ENCODE data around the gene ANKRD65. TPM values are rescaled to one million over a fixed set of nuclear protein-coding genes. Genes with fewer than 3 reads are reported as not detected.
"Not testable (repeated sequence)": the region's sequence is repeated elsewhere in the genome, so short reads cannot be mapped to it uniquely, and the experiment has no call there.

ANKRD65 gene
- total RNA-seq, 1 donor from 2014 or later: 21.5 TPM

DNA sequence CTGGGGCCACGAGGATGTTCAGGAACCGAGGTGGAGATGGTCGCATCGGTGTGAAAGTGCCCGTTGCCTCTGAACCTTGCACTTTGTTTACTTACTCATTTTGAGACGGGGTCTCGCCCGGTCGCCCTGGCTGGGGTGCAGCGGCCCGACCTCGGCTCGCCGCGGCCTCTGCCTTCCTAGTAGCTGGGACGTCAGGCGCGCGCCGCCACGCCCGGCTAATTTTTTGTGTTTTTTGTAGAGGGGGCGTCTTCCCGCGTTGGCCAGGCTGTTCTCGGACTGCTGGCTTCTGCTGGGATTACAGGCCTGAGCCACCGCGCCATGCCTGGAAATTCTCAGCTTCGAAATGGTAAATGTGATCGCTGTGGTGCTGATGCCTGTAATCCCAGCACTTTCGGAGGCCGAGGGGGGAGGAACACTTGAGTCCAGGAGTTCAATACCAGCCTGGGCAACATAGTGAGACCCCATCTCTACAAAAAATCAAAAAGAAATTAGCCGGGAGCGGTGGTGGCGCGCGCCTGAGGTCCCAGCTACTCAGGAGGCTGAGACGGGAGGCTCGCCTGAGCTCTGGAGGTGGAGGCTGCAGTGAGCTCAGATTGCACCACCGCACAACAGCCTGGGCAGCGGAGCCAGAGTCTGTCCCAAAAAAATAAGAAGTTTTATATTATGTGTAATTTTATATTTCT, 13.3 kb downstream of the ANKRD65 start:
- ATAC-seq (peak; percentile 4), DNase-seq (no peak)
- Histone ChIP-seq H3K27me3 (no peaks in the 10 kb centered on the region), H3K36me3 (peaks cover 29% of the 10 kb centered on the region), H3K4me1 (peaks cover 21% of the 10 kb centered on the region), H3K27ac (peak overlapping the region; percentile 90), H3K9me3 (no peaks in the 10 kb centered on the region), H3K4me3 (peak overlapping the region; percentile 99)
- TF ChIP-seq, protein P1, sequence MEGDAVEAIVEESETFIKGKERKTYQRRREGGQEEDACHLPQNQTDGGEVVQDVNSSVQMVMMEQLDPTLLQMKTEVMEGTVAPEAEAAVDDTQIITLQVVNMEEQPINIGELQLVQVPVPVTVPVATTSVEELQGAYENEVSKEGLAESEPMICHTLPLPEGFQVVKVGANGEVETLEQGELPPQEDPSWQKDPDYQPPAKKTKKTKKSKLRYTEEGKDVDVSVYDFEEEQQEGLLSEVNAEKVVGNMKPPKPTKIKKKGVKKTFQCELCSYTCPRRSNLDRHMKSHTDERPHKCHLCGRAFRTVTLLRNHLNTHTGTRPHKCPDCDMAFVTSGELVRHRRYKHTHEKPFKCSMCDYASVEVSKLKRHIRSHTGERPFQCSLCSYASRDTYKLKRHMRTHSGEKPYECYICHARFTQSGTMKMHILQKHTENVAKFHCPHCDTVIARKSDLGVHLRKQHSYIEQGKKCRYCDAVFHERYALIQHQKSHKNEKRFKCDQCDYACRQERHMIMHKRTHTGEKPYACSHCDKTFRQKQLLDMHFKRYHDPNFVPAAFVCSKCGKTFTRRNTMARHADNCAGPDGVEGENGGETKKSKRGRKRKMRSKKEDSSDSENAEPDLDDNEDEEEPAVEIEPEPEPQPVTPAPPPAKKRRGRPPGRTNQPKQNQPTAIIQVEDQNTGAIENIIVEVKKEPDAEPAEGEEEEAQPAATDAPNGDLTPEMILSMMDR (IDR thresholded peaks at IDR 0.05): no peak
- intact Hi-C loops (cut with DNase I): no loop called here

DNA sequence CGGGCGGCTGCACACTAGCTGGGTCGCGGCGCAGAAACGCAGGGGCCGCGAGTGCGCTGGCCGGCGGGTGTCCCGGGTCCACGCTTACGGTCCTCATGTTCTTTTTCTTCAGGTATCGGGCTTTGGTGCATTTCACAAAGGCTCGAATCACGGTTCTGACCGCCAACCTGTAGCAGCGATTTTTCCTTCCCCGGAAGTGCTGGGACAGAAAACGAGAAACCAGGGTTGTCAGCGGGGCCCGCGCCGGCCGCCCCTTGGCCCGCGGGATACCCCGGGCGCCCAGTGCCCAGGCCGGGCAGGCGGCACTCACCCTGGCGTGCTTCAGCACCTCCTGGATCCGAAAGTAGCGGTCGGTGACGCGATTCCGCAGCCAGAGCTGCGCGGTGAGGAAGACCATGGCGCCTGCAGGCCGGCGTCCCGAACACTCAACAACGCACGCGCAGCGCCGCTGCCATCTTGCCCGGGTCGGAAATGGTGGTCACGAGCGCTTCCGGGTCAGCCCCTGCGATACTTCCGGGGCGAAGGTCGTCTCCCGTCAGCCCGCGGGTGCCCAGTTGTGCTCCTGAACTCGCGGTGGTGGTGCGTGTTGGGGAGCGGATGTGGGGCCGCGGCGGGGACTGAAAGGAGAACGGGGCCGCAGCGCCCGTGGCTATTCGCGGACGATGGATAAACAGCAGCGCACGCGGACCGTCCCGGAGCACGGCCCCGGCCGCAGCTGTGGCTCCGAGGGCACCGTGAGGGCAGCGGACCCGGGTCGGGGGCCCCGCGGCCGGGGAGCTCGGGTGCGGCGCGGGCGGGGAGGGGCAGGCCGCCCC, 14.0 kb downstream of the ANKRD65 start, which contains the start of gene MRPL20:
Gene MRPL20, minus strand, starts transcription at position 473 of the 815 bp plus-strand sequence. Its CDS starts 76 bp downstream, at position 397.
- Histone ChIP-seq H3K4me1 (peaks cover 21% of the 10 kb centered on the region), H3K36me3 (peaks cover 37% of the 10 kb centered on the region), H3K9me3 (no peaks in the 10 kb centered on the region), H3K27me3 (no peaks in the 10 kb centered on the region), H3K4me3 (peak within 1 kb of the TSS; percentile 99), H3K27ac (peak within 1 kb of the TSS; percentile 90)
- TF ChIP-seq, protein P1 (IDR thresholded peaks at IDR 0.05): no peak
- peak; percentile 97 for DNase-seq
- peak; percentile 99 for ATAC-seq
- intact Hi-C loops (cut with DNase I): no loop called here

DNA sequence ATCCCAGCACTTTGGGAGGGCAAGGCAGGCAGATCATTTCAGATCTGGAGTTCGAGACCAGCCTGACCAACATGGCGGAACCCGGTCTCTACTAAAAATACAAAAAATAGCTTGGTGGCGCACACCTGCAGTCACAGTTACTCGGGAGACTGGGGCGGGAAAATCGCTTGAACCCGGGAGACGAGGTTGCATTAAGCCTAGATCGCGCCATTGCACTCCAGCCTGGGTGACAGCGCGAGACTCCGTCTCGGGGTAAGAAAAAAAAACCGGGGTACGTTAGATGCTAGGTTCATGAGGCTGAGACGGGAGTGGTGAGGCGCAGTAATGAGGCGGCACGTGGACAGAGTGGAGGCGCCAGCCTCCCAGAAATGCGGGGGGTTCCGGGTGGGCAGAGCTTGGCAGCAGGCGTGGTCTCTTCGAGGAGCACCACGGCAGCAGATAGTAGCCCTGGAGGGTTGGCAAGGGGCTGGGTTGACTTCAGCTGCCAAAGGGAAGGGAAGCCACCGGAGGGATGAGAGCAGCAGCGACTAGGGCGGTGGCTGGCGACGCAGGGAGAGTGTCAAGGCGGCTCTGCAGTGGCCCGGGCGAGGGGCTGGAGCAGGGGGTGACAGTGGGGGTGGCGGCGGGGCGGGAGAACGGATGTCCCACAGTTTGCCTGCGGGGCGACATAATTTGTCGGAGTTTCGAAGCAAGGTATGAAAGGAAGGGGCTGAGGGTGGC, 14.8 kb downstream of the ANKRD65 start:
- intact Hi-C loops (cut with DNase I): no loop called here
- H3K27me3 ChIP-seq: no peaks in the 10 kb centered on the region
- H3K27ac ChIP-seq: peak overlapping the region; percentile 90
- DNase-seq: no peak
- peak overlapping the region; percentile 99 for H3K4me3 ChIP-seq
- TF ChIP-seq, protein P1 (IDR thresholded peaks at IDR 0.05): no peak
- peaks cover 43% of the 10 kb centered on the region for H3K36me3 ChIP-seq
- H3K9me3 ChIP-seq: no peaks in the 10 kb centered on the region
- peaks cover 21% of the 10 kb centered on the region for H3K4me1 ChIP-seq
- no peak for ATAC-seq

DNA sequence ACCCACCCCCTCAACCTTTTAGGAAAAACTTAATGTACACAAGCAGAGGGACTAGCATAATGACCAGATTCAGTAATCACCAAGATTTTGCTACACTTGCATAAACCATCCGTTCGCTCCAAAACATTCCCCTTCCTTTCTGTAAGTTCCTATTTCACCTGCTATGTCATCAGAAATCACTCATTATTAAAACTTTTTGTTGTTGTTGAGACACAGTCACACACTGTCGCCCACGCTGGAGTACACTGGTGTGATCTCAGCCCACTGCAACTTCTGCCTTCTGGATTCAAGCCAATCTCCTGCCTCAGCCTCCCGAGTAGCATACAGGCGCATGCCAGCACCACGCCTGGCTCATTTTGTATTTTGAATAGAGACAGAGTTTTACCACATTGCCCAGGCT, 17.4 kb downstream of the ANKRD65 start:
- Histone ChIP-seq H3K4me1 (peaks cover 29% of the 10 kb centered on the region), H3K4me3 (no peak overlapping the region), H3K36me3 (peaks cover 51% of the 10 kb centered on the region), H3K27ac (no peak overlapping the region), H3K9me3 (no peaks in the 10 kb centered on the region), H3K27me3 (no peaks in the 10 kb centered on the region)
- no peak for DNase-seq
- TF ChIP-seq, protein P1 (IDR thresholded peaks at IDR 0.05): no peak
- ATAC-seq: no peak
- intact Hi-C loops (cut with DNase I): no loop called here

DNA sequence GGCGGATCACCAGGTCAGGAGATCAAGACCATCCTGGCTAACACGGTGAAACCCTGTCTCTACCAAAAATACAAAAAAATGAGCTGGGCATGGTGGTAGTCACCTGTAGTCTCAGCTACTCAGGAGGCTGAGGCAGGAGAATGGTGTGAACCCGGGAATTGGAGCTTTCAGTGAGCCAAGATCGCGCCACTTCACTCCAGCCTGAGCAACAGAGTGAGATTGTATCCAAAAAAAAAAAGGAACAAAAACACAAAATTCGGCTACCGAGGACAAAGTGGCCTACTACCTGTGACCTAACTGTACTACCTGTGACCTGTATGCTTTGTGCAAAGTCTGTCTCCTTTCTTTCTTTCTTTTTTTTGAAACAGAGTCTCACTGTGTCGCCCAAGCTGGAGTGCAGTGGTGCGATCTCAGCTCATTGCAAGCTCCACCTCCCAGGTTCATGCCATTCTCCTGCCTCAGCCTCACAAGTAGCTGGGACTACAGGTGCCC, 18.1 kb downstream of the ANKRD65 start:
- Histone ChIP-seq H3K36me3 (peaks cover 53% of the 10 kb centered on the region), H3K4me1 (peaks cover 25% of the 10 kb centered on the region)
- H3K27ac ChIP-seq; ATAC-seq; H3K27me3 ChIP-seq; H3K9me3 ChIP-seq; DNase-seq; intact Hi-C loops (cut with DNase I); H3K4me3 ChIP-seq: not testable (repeated sequence)

All from upper lobe of right lung (tissue), 1 donor.